Mucosa of descending colon (tissue), 3 donors: Measurements from ENCODE around the gene GLRB. TPM values are rescaled to one million over a fixed set of nuclear protein-coding genes. Genes with fewer than 3 reads are reported as not detected.
A peak's percentile ranks its signal among the peaks of the same experiment; 100 is the strongest.

Experiments
- ATAC-seq: fragments of 200-7000 bp; cut with Tn5 transposase; one replicate; pipeline ENCODE4 v1.9.1; 2020; ENCODE audit warnings: mild to moderate bottlenecking, moderate library complexity
- DNase-seq, 3 donors: peaks; one replicate each; pipeline ENCODE4 v3.0.0-alpha.2; 2020
- H3K36me3 ChIP-seq: fragments of 200-600 bp; one replicate; pipeline ENCODE4 v1.8.0; 2021; ENCODE audit warnings: low read depth, mild to moderate bottlenecking
- H3K4me1 ChIP-seq: fragments of 200-600 bp; one replicate; pipeline ENCODE4 v1.8.0; 2021; ENCODE audit warnings: low read depth, mild to moderate bottlenecking
- H3K4me3 ChIP-seq: fragments of 200-600 bp; one replicate; pipeline ENCODE4 v1.8.0; 2021; ENCODE audit warnings: mild to moderate bottlenecking
- H3K9me3 ChIP-seq: fragments of 200-600 bp; one replicate; pipeline ENCODE4 v1.8.0; 2021; ENCODE audit warnings: mild to moderate bottlenecking
- CTCF ChIP-seq: fragments of 200-600 bp; IDR thresholded peaks from one replicate; pipeline ENCODE4 v1.8.0; 2022; ENCODE audit warnings: antibody characterized with exemption, mild to moderate bottlenecking
- intact Hi-C, 2 donors: fragments of 100-400 bp; cut with DNase I in 1 of 2; cut with micrococcal nuclease in 1 of 2; formaldehyde crosslinking; loops; one replicate each; pipeline versions ENCODE4 v1.11.0 to v1.11.1; 2022; cut with DNase I, micrococcal nuclease
- total RNA-seq, 3 donors: library from RNA; stranded (reverse); fragmentation: NEBNext Ultra II Directional in 2 of 3; extraction: Animal tissue kit (Norgen Biotek cat#: 25700) in 2 of 3; gene quantifications; one replicate each; pipeline versions ENCODE4 v1.2.1 to v1.2.4, GENCODE V29; 2021 to 2023
- donor health status: DM: no; HTN: no; CAD: no; lungs with moderate emphysema.
- donor health status: DM: no; HTN: no; CAD: no.
- donor health status: DM: no; HTN: yes; CAD: no.

The GLRB gene
- total RNA-seq, 3 donors from 2014 or later: 0.10 to 5.2 (median 0.14) TPM

DNA sequence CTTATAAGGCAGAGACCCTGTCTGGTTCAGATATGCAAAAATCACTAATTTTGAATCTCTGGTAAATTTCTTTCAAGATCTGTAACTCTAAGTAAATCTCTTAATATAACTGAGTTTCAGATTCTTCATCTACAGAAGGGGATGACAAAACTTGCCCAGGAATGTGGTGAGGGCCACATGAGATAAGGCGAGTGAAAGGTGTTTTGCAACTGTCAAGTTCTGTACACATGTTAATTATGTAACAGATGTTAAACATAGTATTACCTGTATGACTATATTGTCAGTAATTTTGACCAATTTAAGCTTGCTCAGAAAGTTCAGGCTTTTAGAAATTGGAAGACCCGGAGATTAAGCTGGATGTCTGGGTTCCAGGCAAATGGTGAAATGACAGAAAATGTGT lies 549 bp upstream of the GLRB start:
- intact Hi-C loops: no loop called here
- no peaks in the 10 kb centered on the region for H3K9me3 ChIP-seq
- ATAC-seq (no peak), DNase-seq (no peak)
- no peaks in the 10 kb centered on the region for H3K36me3 ChIP-seq
- H3K4me1 ChIP-seq: no peaks in the 10 kb centered on the region
- H3K4me3 ChIP-seq: no peak overlapping the region
- TF ChIP-seq CTCF: no peak

DNA sequence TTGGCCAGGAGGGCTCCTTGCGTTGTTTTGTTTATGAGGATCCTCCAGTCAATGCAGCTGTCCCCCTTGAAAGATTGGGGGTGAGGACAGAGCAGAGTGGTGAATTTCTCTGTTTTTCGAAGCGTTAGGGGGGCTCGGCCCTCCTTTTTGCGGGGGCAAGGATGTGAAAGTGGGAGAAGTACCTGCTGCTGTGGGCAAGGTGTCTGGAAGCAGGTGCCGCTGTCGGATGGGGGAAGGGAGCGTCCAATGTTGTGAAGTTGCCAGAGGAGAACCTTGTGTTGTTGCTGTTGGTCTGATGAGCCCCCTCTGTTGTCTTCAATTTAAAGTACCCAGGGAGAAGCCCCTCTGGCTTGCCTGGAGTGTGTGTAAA lies 613 bp downstream of the GLRB start:
- ATAC-seq (no peak), DNase-seq (peak in 1 of 3 donors; percentile 11)
- no peaks in the 10 kb centered on the region for H3K36me3 ChIP-seq
- no peaks in the 10 kb centered on the region for H3K4me1 ChIP-seq
- intact Hi-C loops: no loop called here
- H3K4me3 ChIP-seq: no peak overlapping the region
- H3K9me3 ChIP-seq: no peaks in the 10 kb centered on the region
- TF ChIP-seq CTCF: no peak

DNA sequence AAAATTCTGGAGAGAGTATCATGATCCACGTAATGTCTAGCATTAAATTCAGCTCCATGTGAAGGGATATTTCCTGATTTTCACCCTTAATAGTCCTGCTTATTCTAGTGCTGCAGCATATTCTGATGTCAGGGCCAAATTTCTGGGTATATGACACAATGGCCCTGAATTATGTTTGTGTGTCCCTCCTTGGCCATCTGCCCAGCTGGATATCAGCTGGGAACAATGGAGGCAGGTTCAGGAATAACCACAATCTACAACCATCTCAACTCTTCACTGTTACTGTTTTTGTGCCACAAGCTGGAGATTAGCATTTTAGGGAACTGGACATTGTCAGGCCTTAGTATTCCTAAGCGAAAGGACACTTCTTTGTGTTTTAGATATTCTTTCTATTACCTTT lies 3.5 kb downstream of the GLRB start:
- no peak for TF ChIP-seq CTCF

GRCh38 chr4:157080605-157081004 lies 4.7 kb downstream of the GLRB start:
- H3K4me1 ChIP-seq: no peaks in the 10 kb centered on the region
- TF ChIP-seq CTCF: no peak
- DNase-seq (no peak), ATAC-seq (no peak)
- no peaks in the 10 kb centered on the region for H3K36me3 ChIP-seq
- intact Hi-C loops: no loop called here
- H3K9me3 ChIP-seq: no peaks in the 10 kb centered on the region
- no peak overlapping the region for H3K4me3 ChIP-seq

More for the DNA sequence above, 3.5 kb downstream of the GLRB start:
- intact Hi-C loops: no loop called here
- no peak overlapping the region for H3K4me3 ChIP-seq
- no peaks in the 10 kb centered on the region for H3K4me1 ChIP-seq
- H3K9me3 ChIP-seq: no peaks in the 10 kb centered on the region
- H3K36me3 ChIP-seq: no peaks in the 10 kb centered on the region
- no peak for DNase-seq
- ATAC-seq: no peak

GRCh38 chr4:157095716-157096115 lies 19.8 kb downstream of the GLRB start:
- Histone ChIP-seq H3K4me3 (no peak overlapping the region), H3K36me3 (no peaks in the 10 kb centered on the region), H3K9me3 (no peaks in the 10 kb centered on the region), H3K4me1 (no peaks in the 10 kb centered on the region)
- no peak for ATAC-seq
- intact Hi-C loops: no loop called here
- no peak for DNase-seq
- TF ChIP-seq CTCF: no peak

DNA sequence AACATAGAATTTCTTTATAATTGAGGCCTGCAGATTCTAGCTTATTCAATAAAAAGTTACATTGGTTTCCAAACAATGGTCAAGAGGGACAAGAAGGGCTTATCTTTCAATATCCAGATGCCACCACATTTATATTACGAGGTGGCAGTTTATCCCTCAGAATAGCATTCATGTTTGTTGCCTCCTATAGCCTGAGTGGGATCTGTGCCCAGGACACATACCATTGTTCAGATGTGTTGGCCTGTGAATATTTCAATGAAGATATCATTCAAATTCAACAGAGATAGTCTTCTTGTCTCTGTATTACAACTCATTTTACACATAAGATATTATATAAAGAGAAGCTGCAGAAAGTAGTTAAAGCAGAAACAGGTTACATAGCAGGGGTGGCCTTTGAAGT lies 20.5 kb downstream of the GLRB start:
- H3K36me3 ChIP-seq: no peaks in the 10 kb centered on the region
- intact Hi-C loops: no loop called here
- no peak for DNase-seq
- TF ChIP-seq CTCF: no peak
- no peaks in the 10 kb centered on the region for H3K4me1 ChIP-seq
- ATAC-seq: no peak
- no peak overlapping the region for H3K4me3 ChIP-seq
- H3K9me3 ChIP-seq: no peaks in the 10 kb centered on the region
